GM18951 (cell line): Measurements from ENCODE around the gene MAN1A1.

Experiments
- POLR2A ChIP-seq: IDR thresholded peaks from 4 replicates; pipeline ENCODE4 v1.6.1; 2011; ENCODE audit warnings: mild to moderate bottlenecking; ENCODE audit not compliant: insufficient read length, insufficient read depth; ENCODE audit errors: extremely low read depth
- in situ Hi-C: fragments of 300-500 bp; cut with MboI; formaldehyde crosslinking; loops from one replicate; pipeline ENCODE4 v1.12.0; 2022; ENCODE audit warnings: low sequenced_read_pairs, mixed read lengths, inconsistent platforms; ENCODE audit not compliant: unreplicated experiment

Gene MAN1A1

DNA sequence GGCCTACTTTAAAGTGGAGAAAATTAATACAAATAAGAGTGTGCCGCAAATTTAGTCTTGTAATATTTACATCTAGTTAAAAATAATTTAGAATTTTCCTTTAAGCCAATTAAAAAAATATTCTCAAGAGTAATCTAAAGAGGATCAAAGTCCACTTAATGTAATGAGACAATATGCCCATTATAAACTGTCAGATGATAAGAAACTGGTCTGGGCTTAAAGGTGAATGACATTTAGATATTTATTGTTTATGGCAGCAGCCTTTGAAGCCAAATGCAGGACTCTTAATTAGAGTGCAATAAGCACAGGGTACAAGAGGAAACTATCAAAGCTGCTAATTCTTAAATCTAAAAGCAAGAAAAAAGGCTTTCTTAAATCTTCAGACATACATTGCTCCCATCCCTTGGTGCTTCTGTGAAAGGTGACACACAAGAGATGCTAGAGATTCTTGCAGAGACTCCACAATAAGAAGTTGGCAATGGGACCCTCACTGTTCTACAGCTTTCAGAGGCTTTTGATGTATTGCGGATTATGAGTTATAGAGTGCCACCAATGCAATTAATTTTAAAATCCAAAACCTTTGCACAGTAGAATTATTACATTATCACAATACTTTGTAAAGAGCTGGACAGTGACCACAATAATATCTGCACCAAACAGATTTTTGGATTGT, 116.1 kb downstream of the MAN1A1 start:
- in situ Hi-C loops = no loop called here

DNA sequence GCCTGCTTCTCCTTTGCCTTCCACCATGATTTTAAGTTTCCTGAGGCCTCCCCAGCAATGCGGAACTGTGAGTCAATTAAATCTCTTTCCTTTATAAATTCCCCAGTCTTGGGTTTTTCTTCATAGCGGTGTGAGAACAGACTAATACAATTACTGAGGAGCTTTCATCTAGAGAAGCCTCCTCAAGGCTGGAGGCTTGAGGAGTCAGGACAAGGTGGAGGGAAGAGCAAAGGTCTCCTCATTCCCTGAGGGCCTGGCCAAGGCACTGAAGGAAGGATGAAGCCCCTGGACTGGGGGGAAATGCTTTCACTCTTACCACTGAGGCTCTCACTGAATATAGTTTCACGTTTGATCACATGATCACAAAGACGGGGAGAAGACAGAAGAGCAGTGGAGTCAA, 118.2 kb downstream of the MAN1A1 start:
- no peak for TF ChIP-seq POLR2A
- in situ Hi-C loops = no loop called here

More for the DNA sequence above, 116.1 kb downstream of the MAN1A1 start:
- TF ChIP-seq POLR2A = no peak

DNA sequence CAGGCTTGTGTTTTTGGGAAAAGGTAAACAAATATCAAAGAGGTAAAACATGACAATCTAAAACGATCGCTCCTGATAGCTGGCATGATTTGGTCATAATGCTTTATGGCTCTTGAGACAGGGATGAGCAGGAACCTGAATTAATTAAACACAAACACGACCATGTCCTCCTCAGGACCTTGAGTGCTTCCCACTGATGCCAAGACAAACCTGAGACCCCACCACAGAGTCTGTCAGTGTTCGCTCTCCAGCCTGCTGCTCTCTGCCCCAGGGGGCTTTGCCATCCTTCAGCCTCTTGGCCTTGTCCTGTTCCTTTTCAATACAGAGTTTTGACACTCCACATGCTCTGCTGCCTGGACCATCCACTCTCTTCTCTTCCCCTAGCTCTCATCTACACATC, 119.4 kb downstream of the MAN1A1 start:
- in situ Hi-C loops = no loop called here
- TF ChIP-seq POLR2A = no peak

DNA sequence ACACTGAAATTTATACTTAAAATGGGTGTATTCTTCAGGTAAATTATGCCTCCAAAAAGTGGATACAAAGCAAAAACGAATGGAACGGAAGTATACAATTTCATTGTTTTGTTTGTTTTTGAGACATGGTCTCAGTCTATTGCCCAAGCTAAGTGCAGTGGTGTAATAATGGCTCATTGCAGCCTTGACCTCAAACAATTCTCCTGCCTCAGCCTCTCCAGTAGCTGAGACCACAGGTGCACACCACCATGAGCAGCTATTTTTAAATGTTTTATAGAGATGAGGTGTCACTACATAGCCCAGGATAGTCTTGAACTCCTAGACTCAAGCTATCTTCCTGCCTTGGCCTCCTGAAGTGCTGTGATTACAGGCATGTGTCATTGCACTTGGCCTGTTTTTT, 122.2 kb downstream of the MAN1A1 start:
- in situ Hi-C loops = no loop called here
- TF ChIP-seq POLR2A = no peak

DNA sequence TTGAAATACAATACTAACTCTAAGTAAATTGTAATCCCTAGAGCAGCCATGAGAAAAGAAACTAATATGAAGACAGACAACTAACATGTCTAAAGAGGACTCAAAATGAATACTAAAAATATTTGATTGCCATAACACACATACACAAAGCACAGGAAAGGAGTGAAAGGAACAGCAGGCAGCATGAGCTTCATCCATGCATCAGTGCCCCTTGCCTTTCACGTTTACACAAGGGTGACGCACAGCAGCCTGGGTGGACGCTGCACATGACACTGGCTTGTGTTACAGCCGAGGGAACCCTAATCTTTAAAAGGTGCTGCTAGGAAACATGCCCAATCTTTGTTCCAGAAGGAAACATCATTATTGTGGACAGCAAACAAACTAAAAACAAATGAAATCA, 123.5 kb downstream of the MAN1A1 start:
- in situ Hi-C loops = no loop called here
- no peak for TF ChIP-seq POLR2A

DNA sequence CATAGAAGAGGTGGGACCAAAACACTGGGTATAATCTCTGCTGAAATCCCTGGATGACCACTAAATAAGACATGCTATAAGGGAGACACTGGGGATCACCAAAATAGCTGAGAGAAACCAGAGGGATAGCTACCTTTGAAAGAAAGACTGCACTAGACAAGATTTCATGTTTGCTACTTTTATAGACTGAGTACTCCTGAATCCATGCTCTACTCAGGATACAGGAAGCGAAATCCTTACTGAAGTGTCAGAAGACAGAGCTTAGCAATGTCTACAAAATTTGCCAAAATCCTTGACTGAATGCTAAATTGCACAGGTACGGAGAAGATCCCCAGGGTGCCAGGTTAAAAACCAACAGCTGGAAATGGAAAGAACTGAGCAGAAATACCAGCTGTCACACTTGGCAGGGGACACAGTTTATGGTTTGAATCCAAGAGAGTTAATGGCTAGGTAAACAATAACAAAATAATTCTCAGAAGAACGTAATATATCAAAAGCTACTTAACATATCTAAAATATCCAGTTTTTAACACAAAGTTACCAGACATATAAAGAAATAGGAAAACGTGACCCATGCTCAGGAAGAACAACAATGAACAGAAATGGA, 125.4 kb downstream of the MAN1A1 start:
- in situ Hi-C loops = no loop called here
- TF ChIP-seq POLR2A = no peak

DNA sequence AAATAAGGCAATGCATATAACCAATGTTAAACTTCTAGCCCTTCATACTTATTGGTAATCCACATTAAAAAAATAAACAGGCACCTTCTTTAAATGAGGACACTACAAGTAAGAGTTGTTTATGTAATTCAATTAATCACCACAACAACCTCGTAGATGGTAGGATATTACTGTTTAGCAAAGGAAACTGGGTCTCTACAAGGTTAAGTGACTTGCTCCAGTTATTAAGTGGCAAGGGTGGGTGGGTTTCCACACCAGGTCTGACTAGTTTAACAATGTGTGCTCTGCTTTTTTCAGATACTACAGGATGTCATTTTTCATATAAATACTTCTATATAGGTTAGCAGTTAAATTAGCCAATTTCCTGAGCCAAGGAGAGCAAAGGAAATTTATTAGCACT, 129.1 kb downstream of the MAN1A1 start:
- in situ Hi-C loops = no loop called here
- no peak for TF ChIP-seq POLR2A

DNA sequence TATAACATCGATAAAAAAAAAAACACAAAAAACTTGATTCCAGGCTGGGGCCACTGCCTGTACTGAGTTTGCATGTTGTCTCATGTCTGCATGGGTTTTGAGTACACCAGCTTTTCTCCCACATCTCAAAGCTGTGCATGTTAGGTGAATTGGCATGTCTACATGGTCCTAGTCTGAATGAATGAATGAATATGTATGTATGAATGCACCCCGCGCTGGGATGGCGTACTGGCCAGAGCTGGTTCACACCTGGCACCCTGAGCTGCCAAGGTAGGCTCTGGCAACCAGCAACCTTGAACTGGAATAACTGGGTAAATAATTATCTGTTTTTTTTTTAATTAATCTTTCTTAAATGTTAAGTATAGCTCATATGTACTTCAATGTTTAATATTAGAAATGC, 131.0 kb downstream of the MAN1A1 start:
- no peak for TF ChIP-seq POLR2A
- in situ Hi-C loops = no loop called here

DNA sequence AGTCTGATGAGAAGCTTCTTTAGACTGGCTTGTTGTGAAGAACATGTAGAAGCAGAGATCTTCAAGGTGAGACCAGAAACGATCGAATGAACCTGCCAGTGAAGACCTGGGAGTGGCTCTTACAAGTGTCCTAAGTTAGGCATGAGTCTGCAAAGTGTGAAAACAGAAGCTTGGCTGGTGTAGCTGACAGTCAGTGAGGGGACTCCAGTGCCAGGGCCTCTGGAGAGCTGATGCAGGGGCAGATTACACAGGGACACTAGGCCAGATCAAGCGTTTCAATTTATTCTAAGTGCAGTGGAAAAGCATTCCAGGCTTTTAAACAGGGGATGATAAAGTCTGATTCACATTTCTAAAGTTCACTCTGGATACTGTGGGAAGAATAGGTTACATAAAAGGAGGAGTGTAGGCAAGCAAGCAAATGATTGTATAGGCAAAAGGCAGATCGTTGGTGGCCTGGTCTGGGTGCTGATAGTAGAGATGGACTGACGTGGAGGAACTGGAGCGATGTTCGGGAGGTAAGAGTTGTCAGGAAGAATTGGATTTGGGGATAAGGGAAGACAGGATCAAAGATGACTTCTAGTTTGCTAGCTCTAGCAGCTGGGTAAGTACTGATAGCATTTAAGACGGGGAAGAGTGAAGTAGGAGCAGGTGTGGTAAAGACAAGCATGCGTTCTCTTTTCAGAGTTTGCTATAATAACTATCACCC, 133.5 kb downstream of the MAN1A1 start:
- in situ Hi-C loops = no loop called here

DNA sequence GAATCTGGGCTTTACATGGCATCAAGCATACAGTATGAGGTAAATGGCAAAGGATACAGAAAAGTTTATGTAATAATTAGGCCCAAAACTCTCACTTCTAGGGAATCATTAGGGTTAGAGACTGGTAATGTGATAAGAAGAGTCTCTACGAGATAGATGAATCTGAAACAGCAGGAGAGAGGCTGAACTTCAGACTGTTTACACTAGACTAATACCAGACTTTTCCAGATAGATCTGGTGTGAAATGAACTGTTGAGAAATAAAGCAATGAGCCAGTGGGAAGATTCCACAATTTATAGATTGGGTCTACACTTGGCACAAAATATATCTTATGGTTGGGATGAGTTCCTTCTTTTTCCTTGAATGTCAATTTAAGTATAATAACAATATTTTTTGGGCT, 134.3 kb downstream of the MAN1A1 start:
- no peak for TF ChIP-seq POLR2A

More for the DNA sequence above, 133.5 kb downstream of the MAN1A1 start:
- no peak for TF ChIP-seq POLR2A

DNA sequence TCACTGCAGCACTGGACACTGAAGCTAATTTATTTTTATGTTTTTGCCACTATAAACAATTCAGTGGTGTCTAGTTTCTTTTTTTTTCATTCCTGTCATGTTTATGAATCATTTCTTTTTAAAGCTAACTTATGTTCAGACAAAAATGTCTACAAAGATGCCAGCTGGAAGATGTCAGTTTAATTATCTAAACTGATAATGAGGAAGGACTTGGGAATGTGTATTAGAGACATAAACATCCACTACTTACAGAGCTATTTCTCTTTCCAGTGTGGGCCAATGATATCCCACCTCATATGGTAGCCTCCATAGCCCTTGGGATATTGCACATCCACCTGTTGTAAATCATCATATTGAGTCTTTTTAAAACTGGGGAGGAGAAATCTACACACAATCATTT, 139.0 kb downstream of the MAN1A1 start:
- in situ Hi-C loops = no loop called here
- TF ChIP-seq POLR2A = no peak

More for the DNA sequence above, 134.3 kb downstream of the MAN1A1 start:
- in situ Hi-C loops = no loop called here

DNA sequence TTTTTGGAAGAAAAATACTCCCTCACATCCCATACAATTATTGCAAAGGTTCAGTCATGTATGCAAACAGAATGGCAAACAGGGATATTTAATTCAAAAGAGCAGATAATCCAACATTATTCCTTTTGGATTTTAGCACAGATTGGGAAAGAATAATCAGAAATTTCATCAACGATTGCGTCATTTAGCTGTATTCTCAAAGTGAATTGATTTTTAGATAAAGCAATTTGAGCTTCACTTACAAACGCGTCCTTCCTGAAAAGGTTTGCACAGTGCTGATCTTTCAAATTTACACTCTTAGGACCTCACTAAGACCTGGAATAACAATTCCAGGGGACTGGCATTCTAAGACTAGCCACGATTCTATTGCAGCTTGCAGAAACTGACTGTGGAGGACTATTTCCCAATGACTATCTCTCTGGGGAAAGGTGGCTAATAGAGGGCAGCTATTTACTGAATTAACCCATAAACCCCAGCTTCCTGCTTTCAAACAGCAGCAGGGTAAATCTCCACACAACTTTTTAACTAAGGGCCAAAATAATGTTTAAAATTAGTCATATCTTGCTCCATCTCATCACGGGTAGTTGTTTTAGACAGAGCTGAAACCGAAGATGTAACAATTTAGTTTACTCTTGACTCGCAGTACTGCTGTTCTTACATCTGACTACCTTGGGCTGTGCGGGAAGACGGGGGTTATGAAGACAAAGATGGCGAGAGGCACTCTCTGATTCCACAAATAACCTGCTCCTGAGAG, 139.9 kb downstream of the MAN1A1 start:
- in situ Hi-C loops = no loop called here
- TF ChIP-seq POLR2A = no peak

DNA sequence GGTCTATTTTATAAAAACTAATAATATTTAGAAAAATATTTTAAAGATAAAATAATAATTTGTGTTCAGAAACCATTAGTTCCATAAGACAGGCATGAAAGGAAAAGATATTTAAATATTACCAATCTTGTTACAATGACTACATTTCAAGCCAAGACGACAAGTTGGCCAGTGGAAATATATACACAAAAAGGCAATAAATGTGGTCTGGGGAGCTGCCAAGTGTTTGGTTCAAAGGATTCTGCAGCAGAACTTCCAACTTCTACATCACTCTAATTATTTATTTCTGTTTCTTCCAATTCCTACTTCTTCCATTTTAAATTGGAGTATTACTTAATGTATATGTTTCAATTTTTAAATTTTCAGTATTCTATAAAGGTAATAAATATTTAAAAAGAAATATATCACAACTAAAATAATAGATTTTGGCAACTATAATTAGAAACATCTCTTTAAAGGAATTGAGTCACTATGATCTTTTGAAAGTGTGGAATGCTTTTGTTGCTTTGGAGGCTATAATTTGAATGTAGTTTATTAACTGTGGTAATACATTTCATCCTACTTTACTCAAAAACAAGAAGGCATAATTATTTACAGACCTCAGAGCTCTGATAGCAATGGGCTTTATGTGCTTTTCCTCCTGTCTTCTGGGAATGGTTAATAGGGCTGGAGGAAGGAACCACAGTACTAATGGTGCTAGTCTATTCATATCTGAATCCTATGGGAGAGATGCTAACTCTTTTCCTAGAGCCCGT, 141.4 kb downstream of the MAN1A1 start:
- in situ Hi-C loops = no loop called here
- TF ChIP-seq POLR2A = no peak

DNA sequence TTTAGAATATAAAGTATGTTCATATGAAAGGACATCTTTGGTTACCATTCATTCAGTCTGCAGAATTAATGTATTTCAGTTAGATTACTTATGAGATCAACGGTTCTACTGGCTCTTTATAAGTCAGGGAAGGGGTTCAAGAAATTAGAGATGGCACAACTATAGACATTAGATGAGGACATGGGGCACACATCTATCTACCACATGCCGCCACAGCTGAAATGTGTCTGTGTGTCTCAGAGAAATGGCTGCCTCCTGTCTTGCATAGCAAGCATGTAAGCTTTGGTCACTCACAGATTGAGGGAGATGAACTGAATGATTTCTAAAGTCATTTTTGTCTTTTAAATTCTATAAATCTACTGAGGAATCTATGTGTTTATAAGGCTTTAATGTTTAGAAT, 142.2 kb downstream of the MAN1A1 start:
- in situ Hi-C loops = no loop called here
- no peak for TF ChIP-seq POLR2A
